BLaER1 (cell line): ENCODE results near the gene NLRP13.

Source experiments
- H3K27ac ChIP-seq: shearing (Covaris generic); formaldehyde crosslinking; 2 replicates; pipeline ENCODE4 v1.8.1; 2022
- H3K27me3 ChIP-seq: shearing (Covaris generic); formaldehyde crosslinking; 2 replicates; pipeline ENCODE4 v1.8.1; 2022
- H3K36me3 ChIP-seq: shearing (Covaris generic); formaldehyde crosslinking; 2 replicates; pipeline ENCODE4 v1.8.1; 2022
- H3K4me1 ChIP-seq: shearing (Covaris generic); formaldehyde crosslinking; 2 replicates; pipeline ENCODE4 v1.8.1; 2022
- H3K4me2 ChIP-seq: shearing (Covaris generic); formaldehyde crosslinking; 2 replicates; pipeline ENCODE4 v1.8.1; 2022
- H3K4me3 ChIP-seq: shearing (Covaris generic); formaldehyde crosslinking; 2 replicates; pipeline ENCODE4 v1.8.1; 2022
- H3K9ac ChIP-seq: shearing (Covaris generic); formaldehyde crosslinking; 2 replicates; pipeline ENCODE4 v1.8.1; 2022
- H3K9me3 ChIP-seq: shearing (Covaris generic); formaldehyde crosslinking; 2 replicates; pipeline ENCODE4 v1.8.1; 2022
- H4K20me1 ChIP-seq: shearing (Covaris generic); formaldehyde crosslinking; 2 replicates; pipeline ENCODE4 v1.8.1; 2022
- Cebpa-rat ChIP-seq: shearing (Covaris generic); IDR thresholded peaks from 2 replicates; pipeline ENCODE4 v1.8.1; 2022

NLRP13 gene

DNA sequence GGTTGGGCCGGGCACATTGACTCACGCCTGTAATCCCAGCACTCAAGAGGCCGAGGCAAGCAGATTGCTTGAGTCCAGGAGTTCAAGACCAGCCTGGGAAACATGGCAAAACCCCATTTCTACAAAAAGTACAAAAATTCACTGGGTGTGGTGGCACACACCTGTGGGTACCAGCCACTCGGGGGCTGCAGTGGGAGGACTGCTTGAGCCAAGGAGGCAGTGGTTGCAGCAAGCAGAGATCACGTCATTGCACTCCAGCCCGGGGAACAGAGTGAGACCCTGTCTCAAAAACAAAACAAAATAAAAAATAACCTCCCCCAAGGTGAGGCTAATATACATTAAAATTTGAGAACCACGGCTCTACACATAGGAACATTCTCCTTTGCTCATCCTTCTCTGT lies 24.9 kb downstream of the NLRP13 start:
- Histone ChIP-seq H3K4me3 (no peak overlapping the region), H3K27me3 (no peaks in the 10 kb centered on the region), H3K4me2 (no peak overlapping the region), H3K9ac (no peak overlapping the region), H3K27ac (no peak overlapping the region), H3K9me3 (no peaks in the 10 kb centered on the region), H3K4me1 (no peaks in the 10 kb centered on the region), H3K36me3 (no peaks in the 10 kb centered on the region), H4K20me1 (no peaks in the 10 kb centered on the region)
- no peak for TF ChIP-seq Cebpa-rat

DNA sequence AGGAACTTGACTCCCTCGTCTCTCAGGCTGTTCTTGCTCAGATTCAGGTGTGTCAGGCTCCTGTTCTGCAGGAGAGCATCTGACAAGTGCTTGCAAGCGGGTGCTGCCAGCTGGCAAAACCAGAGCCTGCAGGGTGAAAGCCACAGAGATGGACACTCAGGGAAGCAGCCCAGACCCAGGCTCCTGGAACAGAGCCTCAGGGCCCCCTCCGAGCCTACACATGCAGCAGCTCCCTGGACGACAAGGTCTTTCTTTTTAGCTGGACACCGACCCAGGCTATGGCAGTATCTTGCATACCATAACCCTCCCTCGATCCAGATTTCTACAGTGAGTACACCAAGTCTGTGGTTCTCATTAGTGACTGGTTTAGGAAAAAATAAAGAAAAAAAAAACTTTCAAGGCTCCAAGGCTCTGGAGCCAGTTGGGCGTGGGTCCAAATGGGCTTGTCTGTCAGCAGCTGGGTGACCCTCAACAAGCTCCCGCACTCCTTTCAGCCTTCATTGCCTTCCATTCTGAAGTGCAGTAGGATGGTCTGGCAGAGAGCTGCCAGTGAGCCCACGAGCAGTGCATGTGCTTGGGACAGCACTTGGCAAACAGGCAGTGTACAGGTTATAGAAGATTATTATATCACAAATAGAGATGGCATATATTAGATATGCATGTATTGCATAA lies 29.9 kb downstream of the NLRP13 start:
- no peaks in the 10 kb centered on the region for H3K36me3 ChIP-seq
- H4K20me1 ChIP-seq: no peaks in the 10 kb centered on the region
- no peak for TF ChIP-seq Cebpa-rat
- H3K9me3 ChIP-seq: no peaks in the 10 kb centered on the region
- H3K4me1 ChIP-seq: no peaks in the 10 kb centered on the region
- no peak overlapping the region for H3K9ac ChIP-seq
- H3K27ac ChIP-seq: no peak overlapping the region
- H3K27me3 ChIP-seq: no peaks in the 10 kb centered on the region
- H3K4me3 ChIP-seq: no peak overlapping the region
- H3K4me2 ChIP-seq: no peak overlapping the region

DNA sequence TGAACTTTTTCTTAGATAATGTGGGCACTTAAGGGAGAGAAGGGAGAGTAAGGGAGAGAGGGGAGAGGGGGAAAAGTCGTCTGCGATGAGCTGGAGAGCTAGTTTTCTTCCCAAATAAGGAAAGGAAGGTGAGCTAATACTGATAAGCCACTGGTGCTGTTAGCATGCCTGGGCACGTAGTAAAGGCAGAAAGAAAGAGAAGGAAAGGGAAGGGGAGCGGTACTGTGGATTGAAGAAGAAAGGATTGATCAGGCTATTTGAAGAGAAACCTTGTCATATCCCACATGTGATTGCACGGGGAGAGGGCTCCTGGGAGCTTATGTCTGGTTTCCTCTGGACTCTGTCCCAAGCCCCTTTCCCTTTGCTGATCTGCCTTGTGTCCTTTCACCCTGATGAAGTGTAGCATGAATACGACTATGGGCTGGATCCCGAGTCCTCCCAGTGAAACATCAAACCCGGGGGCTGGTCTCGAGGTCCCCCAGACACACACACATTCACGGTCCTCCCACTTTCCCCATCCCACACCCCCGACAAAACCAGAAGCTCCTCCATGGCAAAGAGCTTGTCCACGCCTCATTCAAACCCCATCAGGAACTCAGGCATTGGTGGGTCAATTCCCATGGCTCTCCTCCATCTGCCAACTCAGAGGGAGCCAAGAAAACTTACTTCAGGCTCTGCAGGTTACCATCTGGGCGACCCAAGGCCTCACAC lies 30.6 kb downstream of the NLRP13 start:
- Histone ChIP-seq H3K27me3 (no peaks in the 10 kb centered on the region), H3K4me1 (no peaks in the 10 kb centered on the region), H3K9ac (no peak overlapping the region), H3K9me3 (no peaks in the 10 kb centered on the region), H3K36me3 (no peaks in the 10 kb centered on the region), H3K4me3 (no peak overlapping the region), H3K4me2 (no peak overlapping the region), H3K27ac (no peak overlapping the region), H4K20me1 (no peaks in the 10 kb centered on the region)
- no peak for TF ChIP-seq Cebpa-rat

DNA sequence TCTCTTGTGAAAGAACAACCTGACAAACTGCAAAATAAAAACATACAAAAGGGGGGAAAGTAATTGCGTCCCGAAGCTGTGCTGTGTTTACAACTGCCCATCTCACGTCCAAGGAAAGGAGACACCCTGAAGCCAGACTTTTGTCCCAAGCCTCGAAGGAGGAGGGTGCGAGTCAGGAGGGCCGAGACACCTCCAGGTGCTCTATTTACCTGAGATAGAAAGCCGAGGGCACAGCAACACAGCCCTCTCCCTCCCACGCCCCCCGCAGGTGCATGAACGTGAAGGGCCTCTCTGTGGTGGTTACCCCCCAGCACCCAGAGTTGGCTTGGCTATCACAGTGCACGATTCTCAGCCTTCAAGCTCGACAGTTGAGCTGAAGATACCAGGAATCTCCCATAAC lies 33.2 kb downstream of the NLRP13 start:
- TF ChIP-seq Cebpa-rat: no peak
- Histone ChIP-seq H3K4me1 (no peaks in the 10 kb centered on the region), H3K4me3 (no peak overlapping the region), H4K20me1 (no peaks in the 10 kb centered on the region), H3K9me3 (no peaks in the 10 kb centered on the region), H3K27ac (no peak overlapping the region), H3K4me2 (no peak overlapping the region), H3K27me3 (no peaks in the 10 kb centered on the region), H3K9ac (no peak overlapping the region), H3K36me3 (no peaks in the 10 kb centered on the region)

DNA sequence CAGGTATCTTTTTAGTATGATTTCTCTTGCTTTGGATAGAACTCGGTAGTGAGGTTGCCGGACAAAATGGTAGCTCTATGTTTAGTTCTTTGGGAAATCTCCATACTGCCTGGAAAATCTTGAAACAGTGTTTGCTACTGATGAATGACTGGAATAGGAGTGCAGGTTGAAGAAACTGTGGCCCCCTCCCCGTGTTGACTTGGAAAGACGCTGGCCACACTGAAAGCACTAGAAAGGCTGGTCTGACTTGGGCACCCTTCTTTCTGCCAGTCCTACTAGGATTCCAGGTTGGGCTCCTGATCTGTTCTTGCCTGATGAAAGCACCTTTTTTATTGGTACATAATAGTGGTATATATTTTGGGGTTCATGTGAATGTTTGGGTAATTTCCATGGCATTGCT lies 49.5 kb downstream of the NLRP13 start:
- Histone ChIP-seq H3K9me3 (peaks cover 29% of the 10 kb centered on the region), H3K4me1 (no peaks in the 10 kb centered on the region)
- TF ChIP-seq Cebpa-rat: no peak

DNA sequence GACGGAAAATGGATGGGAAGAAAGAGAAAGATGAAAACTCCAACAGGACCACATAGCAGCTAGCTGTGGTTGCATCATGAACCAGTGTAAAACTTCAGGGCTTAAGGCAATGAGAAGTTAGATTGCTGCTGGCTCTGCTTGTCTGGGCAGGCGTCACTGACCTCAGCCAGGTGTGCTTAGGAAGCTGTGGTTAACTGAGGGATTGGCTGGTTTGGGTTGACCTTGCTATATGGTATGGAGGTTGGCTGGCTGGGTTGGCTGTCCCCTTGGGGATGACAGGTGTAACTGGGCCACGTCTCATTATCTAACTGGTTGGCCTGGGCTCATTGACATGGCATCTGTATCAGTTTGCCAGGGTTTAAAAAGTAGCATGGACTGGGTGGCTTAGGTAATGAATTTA lies 54.9 kb downstream of the NLRP13 start:
- Histone ChIP-seq H4K20me1 (no peaks in the 10 kb centered on the region), H3K9ac (no peak overlapping the region), H3K4me3 (no peak overlapping the region), H3K27me3 (no peaks in the 10 kb centered on the region), H3K36me3 (no peaks in the 10 kb centered on the region), H3K4me2 (no peak overlapping the region), H3K9me3 (peaks cover 29% of the 10 kb centered on the region), H3K4me1 (no peaks in the 10 kb centered on the region), H3K27ac (no peak overlapping the region)
- TF ChIP-seq Cebpa-rat: no peak

More for the DNA sequence above, 49.5 kb downstream of the NLRP13 start:
- Histone ChIP-seq H3K4me2 (no peak overlapping the region), H4K20me1 (no peaks in the 10 kb centered on the region), H3K4me3 (no peak overlapping the region), H3K27ac (no peak overlapping the region), H3K27me3 (no peaks in the 10 kb centered on the region), H3K36me3 (no peaks in the 10 kb centered on the region), H3K9ac (no peak overlapping the region)

DNA sequence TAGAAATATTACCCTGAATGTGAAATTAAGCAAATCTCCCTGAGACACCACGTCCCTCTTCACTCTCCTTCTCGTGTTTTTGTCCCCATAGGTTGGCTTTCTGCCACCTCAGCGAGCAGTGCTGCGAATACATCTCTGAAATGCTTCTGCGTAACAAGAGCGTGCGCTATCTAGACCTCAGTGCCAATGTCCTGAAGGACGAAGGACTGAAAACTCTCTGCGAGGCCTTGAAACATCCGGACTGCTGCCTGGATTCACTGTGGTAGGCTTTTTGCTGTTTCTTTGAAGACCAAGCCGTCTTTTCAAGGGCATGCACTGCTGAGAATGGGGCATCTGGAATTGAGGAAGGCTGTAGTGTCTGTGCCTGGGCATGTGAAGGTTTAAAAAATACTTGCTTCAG lies 61.4 kb downstream of the NLRP13 start:
- Histone ChIP-seq H3K4me3 (no peak overlapping the region), H3K9ac (no peak overlapping the region), H3K27me3 (no peaks in the 10 kb centered on the region), H3K9me3 (peaks cover 10% of the 10 kb centered on the region), H3K4me2 (no peak overlapping the region), H4K20me1 (no peaks in the 10 kb centered on the region), H3K36me3 (no peaks in the 10 kb centered on the region), H3K27ac (no peak overlapping the region), H3K4me1 (no peaks in the 10 kb centered on the region)
- TF ChIP-seq Cebpa-rat: no peak

DNA sequence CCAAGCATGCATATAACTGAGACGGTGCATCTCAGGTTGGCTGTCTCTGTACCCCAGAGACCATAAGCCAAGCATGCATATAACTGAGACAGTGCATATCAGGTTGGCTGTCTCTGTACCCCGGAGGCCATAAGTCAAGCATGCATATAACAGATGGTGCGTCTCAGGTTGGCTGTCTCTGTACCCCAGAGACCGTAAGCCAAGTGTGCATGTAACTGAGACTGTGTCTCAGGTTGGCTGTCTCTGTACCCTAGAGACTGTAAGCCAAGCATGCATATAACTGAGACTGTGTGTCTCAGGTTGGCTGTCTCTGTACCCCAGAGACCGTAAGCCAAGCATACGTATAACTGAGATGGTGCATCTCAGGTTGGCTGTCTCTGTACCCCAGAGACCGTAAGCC lies 65.0 kb downstream of the NLRP13 start:
- no peaks in the 10 kb centered on the region for H4K20me1 ChIP-seq
- H3K27ac ChIP-seq: no peak overlapping the region
- H3K9me3 ChIP-seq: peaks cover 19% of the 10 kb centered on the region
- no peaks in the 10 kb centered on the region for H3K4me1 ChIP-seq
- TF ChIP-seq Cebpa-rat: no peak
- no peak overlapping the region for H3K9ac ChIP-seq
- H3K36me3 ChIP-seq: no peaks in the 10 kb centered on the region
- H3K4me3 ChIP-seq: no peak overlapping the region
- no peaks in the 10 kb centered on the region for H3K27me3 ChIP-seq
- no peak overlapping the region for H3K4me2 ChIP-seq

DNA sequence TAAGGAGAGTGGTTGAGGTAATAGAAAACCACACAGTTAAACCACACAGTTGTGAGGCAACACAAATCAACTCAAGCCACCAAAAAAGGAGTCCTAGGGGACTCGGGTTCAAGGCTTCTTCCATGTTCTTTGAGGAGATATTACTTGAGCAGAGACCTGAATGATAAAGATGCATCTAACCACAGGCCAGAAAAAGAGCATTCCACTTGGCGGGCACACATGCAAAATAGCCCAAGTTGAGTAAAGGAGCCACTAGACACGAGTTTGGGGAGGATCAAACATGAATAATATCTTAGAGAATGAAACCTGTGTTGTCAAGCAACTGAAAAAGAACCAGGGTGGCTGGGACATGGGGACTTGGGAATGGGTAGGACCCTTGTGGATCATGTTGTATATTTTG lies 65.6 kb downstream of the NLRP13 start:
- TF ChIP-seq Cebpa-rat: no peak
- peaks cover 19% of the 10 kb centered on the region for H3K9me3 ChIP-seq
- no peak overlapping the region for H3K9ac ChIP-seq

DNA sequence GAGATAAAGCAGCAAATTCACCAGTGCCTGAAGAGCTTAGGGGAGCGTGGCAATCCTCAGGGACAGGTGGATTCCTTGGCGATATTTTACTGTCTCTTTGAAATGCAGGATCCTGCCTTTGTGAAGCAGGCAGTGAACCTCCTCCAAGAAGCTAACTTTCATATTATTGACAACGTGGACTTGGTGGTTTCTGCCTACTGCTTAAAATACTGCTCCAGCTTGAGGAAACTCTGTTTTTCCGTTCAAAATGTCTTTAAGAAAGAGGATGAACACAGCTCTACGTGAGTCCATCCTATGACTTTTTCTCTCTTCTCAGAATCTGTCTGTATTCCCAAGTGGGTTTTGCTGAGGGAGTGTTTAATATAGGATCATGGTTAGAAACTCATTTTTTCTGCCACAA lies 73.2 kb downstream of the NLRP13 start:
- H3K27ac ChIP-seq: no peak overlapping the region
- no peaks in the 10 kb centered on the region for H4K20me1 ChIP-seq
- H3K4me2 ChIP-seq: peak overlapping the region; percentile 16; the same call in 1 of the 2 replicates
- no peaks in the 10 kb centered on the region for H3K36me3 ChIP-seq
- H3K4me1 ChIP-seq: peaks cover 8% of the 10 kb centered on the region; the same call in 1 of the 2 replicates
- TF ChIP-seq Cebpa-rat: no peak
- no peak overlapping the region for H3K4me3 ChIP-seq
- peaks cover 10% of the 10 kb centered on the region for H3K9me3 ChIP-seq
- no peaks in the 10 kb centered on the region for H3K27me3 ChIP-seq
- H3K9ac ChIP-seq: no peak overlapping the region

More for the DNA sequence above, 65.6 kb downstream of the NLRP13 start:
- H3K4me1 ChIP-seq: no peaks in the 10 kb centered on the region
- no peaks in the 10 kb centered on the region for H3K27me3 ChIP-seq
- no peaks in the 10 kb centered on the region for H4K20me1 ChIP-seq
- no peaks in the 10 kb centered on the region for H3K36me3 ChIP-seq
- H3K27ac ChIP-seq: no peak overlapping the region
- no peak overlapping the region for H3K4me3 ChIP-seq
- no peak overlapping the region for H3K4me2 ChIP-seq
